ENCODE data around the gene ZNF467.

The ZNF467 gene

GRCh38 chr7:149767068-149767467 lies 6.3 kb downstream of the ZNF467 start:
- no peak for DNase-seq

- DNase-seq = no peak
These were observed 7.2 kb downstream of the ZNF467 start for GRCh38 chr7:149766135-149766675.

DNA sequence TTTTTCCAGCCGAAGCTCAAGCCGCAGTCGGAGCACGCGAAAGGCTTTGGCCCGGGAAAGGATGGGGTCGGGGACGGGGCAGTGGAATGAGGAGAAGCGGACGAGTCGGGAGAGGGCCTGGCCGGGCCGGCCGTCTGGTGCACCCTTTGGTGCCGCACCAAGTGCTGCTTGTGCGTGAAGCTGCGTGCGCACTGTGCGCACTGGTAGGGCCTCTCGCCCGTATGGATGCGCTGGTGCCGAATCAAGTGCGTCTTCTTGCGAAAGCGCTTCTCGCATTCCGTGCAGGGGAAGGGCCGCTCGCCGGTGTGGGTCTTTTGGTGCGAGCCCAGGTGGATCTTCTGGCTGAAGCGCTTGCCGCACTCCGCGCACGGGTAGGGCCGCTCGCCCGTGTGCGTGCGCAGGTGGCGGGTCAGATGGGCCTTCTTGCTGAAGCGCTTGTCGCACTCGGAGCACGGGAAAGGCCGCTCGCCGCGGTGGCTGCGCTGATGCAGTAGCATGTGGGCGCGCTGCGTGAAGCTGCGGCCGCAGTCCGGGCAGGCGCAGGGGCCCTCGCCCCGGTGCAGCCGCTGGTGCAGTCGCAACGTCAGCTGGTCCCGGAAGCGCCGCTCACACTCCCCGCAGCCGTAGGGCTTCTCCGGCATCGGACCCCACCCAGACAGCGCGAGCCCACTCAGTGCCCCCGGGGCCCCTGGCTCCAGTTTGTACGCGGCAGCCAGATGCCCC lies 7.8 kb downstream of the ZNF467 start:
- no peak for DNase-seq

DNA sequence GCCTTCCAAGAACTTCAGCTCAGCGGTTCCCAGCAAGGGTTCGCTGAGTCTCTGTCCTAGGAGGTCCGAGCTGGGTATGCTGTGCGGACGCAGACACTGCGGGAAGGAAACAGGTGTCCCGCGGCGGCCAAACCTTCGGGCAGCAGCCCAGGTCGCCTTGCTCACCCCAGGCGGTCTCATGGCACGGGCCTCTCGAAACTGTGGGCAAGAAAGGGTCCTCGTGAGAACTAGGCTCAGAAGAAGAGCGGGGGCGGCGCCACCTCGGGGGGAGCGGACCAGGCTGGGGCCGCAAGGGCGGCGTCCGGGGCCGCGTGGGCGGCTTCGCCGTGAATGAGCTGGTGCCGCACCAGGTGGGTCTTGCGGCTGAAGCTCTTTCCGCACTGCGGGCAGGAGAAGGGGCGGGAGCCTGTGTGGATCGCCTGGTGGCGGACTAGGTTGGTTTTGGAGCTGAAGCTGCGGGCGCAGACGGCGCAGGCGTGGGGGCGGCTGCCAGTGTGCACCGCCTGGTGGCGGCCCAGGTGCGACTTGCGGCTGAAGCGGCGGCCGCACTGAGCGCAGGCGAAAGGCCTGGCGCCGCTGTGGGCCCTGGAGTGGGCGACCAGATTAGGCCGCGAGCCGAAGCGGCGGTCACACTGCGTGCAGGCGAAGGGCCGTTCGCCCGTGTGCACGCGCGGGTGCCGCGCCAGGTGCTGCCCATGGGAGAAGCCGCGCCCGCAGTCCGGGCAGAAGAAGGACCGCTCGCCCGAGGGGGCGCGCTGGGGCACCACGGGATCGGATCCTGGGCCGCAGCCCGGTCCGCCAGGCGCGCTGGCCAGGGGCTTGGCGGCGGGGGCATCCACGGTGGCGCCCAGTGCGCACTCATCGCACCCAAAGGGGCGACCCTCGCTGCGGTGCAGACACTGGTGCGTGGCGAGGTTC lies 8.6 kb downstream of the ZNF467 start:
- DNase-seq = no peak

DNA sequence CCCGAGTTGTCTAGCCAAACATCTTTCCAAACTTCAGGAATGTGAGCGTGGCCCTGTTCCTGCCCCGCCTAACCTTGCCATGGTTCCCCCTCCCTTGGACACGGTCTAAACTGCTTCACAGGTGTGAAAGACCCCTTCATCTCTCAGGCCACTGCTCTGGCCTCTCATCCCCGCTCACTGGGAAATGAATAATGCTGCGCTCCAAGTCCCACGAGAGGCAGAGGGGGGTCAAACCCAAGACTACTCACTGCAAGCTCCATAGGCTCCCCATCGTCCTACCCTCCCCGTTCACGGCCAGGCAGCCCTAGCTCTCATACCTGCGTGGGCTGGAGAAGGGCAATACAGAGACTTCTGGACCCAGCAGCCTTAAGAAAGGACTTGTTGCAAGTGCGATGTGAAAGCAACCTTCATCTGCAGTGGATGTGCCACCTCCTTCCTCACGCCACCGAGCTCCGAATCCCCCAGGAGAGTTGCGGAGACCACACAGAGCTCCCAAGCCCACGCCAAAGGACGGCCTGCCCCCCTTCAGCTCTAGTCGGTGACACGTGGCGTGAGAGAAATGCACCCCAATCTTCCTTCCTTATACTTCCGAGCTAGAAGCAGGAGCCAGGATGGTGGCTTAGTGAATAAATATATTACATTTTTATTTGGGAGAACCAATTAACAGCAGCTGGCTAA lies 9.7 kb downstream of the ZNF467 start:
- no peak for DNase-seq

- DNase-seq = no peak
These were observed 10.8 kb downstream of the ZNF467 start for GRCh38 chr7:149762610-149763009.

DNA sequence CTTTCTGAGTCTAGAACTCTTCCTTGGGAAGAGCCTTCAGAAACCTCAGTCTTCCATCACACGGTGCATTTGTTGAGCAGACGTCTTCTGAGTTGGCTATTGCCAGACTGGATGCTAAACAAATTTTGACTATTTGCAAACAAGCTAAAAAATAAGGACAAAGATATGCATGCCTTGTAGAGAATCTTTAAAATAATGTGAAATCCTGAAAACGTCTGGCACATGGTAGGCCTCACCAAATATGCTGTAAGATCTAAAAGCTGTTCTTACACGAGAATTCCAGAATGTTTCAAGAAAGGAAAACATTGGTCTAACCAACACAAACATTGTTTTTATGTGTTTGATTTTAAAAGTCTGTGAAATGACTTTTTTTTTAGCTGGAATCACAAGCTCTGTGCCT lies 11.3 kb downstream of the ZNF467 start:
- DNase-seq = no peak

- DNase-seq = no peak
These were observed 12.1 kb downstream of the ZNF467 start for GRCh38 chr7:149761307-149761706.

DNA sequence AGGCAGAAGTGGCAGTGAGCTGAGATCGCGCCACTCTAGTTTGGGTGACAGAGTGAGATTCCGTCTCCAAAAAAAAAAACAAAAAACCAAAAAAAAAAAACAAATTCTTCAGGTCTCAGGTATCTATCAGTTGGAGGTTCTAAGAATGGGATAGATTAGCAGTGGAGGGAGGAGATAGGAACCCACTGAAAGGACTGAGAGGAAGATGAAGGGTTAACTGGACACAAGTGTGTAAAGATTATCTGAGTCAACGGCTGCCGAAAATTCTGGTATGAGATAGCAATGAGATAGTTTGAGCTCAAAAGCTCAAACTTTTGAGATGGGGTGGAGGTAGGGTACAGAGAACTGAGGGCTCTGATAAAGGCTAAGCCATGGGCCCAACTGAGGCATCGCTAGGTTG lies 12.8 kb downstream of the ZNF467 start:
- no peak for DNase-seq

DNA sequence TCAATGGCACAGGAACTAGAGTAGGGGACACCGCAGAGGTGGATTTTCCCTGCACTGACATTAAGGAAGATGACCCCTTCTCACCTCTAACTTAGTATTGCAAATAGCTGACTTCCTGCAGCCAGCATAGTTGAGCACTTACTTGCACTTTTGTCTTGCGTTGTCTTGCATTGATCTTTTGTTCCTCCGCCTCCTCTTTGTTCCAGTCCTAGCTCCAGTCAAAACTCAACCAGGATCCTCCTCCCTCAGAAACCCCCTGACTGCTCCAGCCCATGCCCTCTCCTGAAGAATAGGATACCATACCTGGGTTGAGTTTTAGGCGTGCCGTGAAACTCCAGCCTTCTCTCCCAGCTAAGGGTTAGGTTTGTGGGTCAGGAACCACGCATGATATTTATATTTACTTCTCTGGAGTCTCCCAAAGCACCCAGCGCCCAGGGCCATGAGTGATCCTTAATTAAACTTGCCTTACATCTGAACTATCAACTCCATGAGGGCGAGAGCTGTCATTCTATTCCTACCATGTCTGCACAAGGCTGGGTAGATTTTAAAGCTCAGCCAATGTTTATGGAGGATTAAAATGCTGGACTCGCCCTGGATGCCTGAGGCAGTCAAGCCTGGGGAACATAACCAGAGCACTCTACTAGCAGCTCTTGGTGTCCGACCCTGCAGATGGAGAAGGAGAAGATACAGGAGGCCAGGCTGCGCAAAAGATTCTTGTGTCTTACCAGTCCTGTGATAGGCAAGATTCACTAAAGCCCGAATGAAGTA lies 14.1 kb downstream of the ZNF467 start:
- DNase-seq = no peak

DNA sequence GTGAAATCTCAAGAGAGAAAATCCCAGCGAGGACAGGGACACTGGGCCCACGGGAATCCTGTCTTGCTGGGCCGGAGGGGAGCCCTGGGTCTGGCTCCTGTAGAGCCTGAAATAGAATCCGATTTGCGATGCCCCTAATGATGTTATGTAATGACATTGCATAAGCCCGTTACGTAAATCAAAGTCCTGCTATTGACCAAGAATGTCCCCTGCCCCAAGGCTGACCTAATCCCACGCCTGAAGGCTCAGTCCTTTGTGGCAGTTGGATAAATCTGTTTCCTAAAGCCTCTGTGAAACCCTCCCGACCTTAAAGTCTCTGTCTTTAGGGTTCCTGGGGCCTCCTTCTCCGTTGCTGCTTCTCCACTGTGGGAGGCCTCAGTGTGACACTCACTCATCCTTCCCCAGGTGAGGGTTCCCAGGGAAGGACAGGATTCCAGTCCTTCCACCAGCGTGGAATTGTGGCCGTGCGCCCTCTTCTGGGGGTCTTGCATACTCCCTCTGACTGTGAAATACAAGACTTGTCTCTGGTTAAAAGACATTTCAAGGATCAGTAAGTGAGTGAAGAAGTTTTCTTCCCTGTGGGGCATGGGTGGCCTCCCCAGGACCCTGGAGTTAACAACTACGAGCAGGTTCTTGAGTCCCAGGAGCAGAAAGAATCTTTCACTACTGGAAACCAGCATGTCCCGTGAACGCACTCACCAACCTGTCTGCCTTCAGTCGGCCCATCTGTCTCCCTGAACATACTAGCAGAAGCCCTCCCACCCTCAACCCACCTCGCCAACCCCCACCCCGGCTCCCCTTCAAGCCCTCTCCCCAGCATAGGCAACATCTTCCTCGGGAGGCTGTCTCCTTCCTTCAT lies 19.8 kb downstream of the ZNF467 start:
- DNase-seq = no peak

- DNase-seq = no peak
These were observed 20.7 kb downstream of the ZNF467 start for GRCh38 chr7:149752646-149753045.

DNA sequence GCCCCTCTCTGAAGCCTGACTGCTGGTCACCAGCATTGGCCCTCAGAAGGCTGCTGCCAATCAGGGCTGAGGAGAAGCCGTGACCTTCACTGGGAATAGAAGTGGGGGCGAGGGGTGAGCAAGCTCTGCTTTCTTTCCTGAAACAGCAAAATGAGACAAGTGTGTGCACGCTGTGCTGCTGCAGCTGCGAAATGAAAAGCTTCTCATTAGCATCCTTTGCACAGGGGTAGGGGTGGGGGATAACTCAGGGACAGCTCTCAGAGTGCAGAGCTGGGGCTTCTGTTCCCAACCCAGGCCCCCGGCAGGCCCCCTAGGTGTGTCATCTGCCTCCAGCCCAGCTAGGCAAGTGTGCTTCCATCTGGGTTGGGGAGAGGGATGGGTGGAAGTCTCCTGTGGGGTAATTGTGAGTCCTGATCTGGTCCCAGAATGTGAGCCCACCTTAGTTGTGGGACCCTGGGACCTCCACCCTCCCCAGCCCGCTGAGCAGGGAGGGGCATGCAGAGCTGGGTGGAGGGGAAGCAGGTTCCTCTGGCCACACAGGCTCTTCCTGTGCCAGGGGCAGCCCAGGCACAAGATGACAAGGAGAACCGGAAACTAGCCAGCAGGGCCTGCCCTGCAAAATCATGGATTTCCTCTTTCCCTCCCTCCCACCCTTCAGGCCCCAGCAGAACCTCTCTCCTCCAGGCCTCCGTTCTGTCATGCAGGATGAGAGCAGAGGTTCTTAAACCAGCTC lies 22.2 kb downstream of the ZNF467 start:
- no peak for DNase-seq

- DNase-seq = no peak
These were observed 23.1 kb downstream of the ZNF467 start for GRCh38 chr7:149750122-149750845.

DNA sequence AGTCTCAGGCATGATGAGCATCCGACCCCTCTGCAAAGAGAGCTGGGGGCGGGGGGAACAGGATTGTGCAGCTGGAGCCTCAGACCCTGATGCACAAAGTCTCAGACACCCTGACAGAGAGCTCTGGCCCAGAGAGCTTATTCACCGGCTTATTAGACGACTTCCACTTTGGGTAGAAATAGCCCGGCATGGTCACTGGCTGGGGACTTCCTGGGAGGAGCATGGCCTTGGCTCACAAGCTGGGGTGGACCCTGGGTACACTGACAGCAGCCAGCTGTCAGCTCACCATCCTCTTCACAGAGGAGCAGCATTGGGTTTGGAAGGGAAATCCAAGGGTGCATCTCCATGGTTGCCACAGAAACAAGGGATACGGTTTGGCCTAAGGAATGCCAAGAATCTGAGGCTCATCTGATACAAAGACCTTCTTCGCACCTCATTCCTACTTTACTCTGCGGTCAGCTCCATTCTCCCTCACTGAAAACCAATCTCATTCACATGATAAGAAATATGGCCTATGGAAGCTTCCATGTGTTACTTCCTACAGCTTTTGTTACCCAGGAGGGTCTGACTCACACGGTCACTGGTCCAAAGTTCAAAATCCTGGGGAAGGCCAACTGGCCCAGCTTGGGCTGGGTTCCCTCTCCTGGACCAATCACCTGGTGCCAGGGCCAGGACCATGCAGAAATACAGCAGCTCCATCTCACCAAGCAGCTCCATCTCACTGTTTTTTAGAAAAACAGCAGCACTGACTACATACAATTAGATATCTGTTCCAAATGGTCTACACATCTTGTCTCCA lies 25.1 kb downstream of the ZNF467 start:
- no peak for DNase-seq

DNA sequence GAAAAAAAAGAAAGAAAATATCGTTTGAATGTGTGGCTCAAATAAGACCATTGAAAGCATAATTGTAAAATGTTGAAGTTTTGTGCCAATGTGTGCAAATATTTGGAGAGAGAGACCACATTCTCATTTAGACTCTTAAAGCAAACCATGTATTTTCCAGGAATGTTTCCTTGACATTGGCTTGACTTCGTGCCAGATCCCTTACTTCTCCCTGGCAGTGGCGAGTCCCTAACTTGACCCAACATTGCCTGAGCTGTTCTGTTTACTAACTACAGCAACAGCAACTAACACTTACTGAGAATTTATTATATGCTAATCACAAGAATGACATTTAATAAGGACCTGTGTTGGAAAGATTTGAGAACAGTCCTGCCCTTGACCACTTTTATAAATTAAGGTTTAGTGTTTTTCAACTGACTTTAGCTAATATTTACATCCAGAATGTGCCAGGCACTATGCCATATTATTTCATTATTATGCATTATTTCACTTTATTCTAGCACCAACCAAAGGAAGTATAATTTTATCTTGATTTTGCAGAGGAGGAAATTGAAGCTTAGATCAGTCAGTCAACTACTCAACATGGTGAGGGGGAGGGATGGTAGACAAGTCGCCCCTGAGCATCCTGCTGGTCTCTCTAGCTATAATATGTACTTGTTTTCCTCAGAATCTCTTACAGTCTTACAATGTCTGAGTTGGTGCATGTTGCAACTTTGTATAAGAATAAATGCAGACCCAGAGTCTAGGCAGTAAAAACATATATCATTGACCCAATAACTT lies 29.7 kb downstream of the ZNF467 start:
- no peak for DNase-seq

GRCh38 chr7:149742075-149742701 lies 31.2 kb downstream of the ZNF467 start:
- peak; percentile 65 for DNase-seq

DNA sequence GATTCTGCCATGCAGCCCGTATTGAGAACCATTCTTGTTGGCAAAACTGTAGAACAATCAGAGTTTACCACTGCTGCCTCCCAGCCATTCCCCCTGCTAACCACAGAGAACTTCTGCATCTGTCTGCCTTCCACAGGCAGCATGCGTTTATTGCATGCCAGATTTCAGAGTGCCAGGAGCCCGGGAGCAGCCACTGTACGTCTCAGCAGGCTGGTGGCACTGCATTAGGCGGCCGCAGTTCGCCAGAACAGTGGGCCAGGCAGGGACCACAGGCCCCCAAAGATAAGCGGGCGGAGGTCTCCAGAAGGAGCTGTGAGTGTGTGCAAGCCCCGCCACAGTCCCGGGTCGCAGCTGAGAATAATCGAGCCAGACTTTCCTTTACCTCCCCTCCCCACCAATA lies 31.8 kb downstream of the ZNF467 start:
- DNase-seq = peak; percentile 1
